Stimulated activated CD4-positive, alpha-beta T cell treated with anti-CD3 and anti-CD28 coated beads, TNF-alpha, amount 100 ng/mL, for 48 hours (primary cell): ENCODE results near the gene VPS8.

Experiments used
- DNase-seq, 3 donors: peaks; one replicate each; pipeline ENCODE4 v3.0.0-alpha.2; 2020; ENCODE audit warnings: low read depth in 3 of 3

The VPS8 gene

GRCh38 chr3:184781801-184782200 is 30.2 kb upstream of the VPS8 start:
- DNase-seq: no peak

GRCh38 chr3:184783319-184783718 is 28.6 kb upstream of the VPS8 start:
- DNase-seq: no peak

GRCh38 chr3:184784731-184785500 is 27.1 kb upstream of the VPS8 start:
- no peak for DNase-seq

GRCh38 chr3:184785890-184786279 is 26.1 kb upstream of the VPS8 start:
- no peak for DNase-seq

GRCh38 chr3:184786280-184786941 is 25.6 kb upstream of the VPS8 start:
- DNase-seq: no peak

- DNase-seq: no peak
Measured at GRCh38 chr3:184788751-184789150, 23.2 kb upstream of the VPS8 start.

- DNase-seq: no peak
Measured at GRCh38 chr3:184789314-184789998, 22.5 kb upstream of the VPS8 start.

GRCh38 chr3:184791171-184791570 is 20.8 kb upstream of the VPS8 start:
- DNase-seq: no peak

- DNase-seq: no peak
Measured at GRCh38 chr3:184795522-184796190, 16.3 kb upstream of the VPS8 start.

- no peak for DNase-seq
Measured at GRCh38 chr3:184796551-184796950, 15.4 kb upstream of the VPS8 start.

- DNase-seq: no peak
Measured at GRCh38 chr3:184796954-184797353, 15.0 kb upstream of the VPS8 start.

- DNase-seq: no peak
Measured at GRCh38 chr3:184798120-184798519, 13.8 kb upstream of the VPS8 start.

GRCh38 chr3:184800349-184800930 is 11.5 kb upstream of the VPS8 start:
- DNase-seq: no peak

GRCh38 chr3:184801241-184801785 is 10.7 kb upstream of the VPS8 start:
- no peak for DNase-seq

- no peak for DNase-seq
Measured at GRCh38 chr3:184802150-184802549, 9.8 kb upstream of the VPS8 start.

GRCh38 chr3:184804801-184805200 is 7.2 kb upstream of the VPS8 start:
- no peak for DNase-seq

GRCh38 chr3:184805351-184806038 is 6.5 kb upstream of the VPS8 start:
- no peak for DNase-seq

- DNase-seq: no peak
Measured at GRCh38 chr3:184806567-184807271, 5.2 kb upstream of the VPS8 start.

- DNase-seq: no peak
Measured at GRCh38 chr3:184807549-184807948, 4.4 kb upstream of the VPS8 start.

- no peak for DNase-seq
Measured at GRCh38 chr3:184808021-184808420, 3.9 kb upstream of the VPS8 start.
